Measurements from ENCODE around the gene FMO1. TPM values are rescaled to one million over a fixed set of nuclear protein-coding genes. Genes with fewer than 3 reads are reported as not detected.

FMO1 gene
- total and polyA plus RNA-seq, 8 donors = 1.4 to 3.2 (median 2.2) TPM; not detected in 4

GRCh38 chr1:171217658-171218443, 30.4 kb upstream of the FMO1 start:
- TF ChIP-seq POLR2AphosphoS5 (IDR thresholded peaks at IDR 0.05) (no peak), EP300 (IDR thresholded peaks at IDR 0.05) (no peak), POLR2A (IDR thresholded peaks at IDR 0.05) (no peak), CTCF (IDR thresholded peaks at IDR 0.05) (no peak)
- Histone ChIP-seq H3K4me1 (peaks cover 10 to 62% (median 32%) of the 10 kb centered on the region in 4 donors), H3K4me3 (no peak overlapping the region), H3K27ac (peak overlapping the region; percentile 78 to 90 (median 85)), H3K36me3 (no peaks in the 10 kb centered on the region), H3K9me3 (no peaks in the 10 kb centered on the region), H3K27me3 (no peaks in the 10 kb centered on the region)
- no peak for DNase-seq
- intact Hi-C loops (cut with DNase I; ENCODE audit: low total_unique reads) = no loop called here
- WGBS, 5 donors = 82 to 90% (median 84%) methylated on average over 9 of the region's 9 CpGs

- no peaks in the 10 kb centered on the region for H3K27me3 ChIP-seq
- H3K4me3 ChIP-seq = no peak overlapping the region
- no peak for TF ChIP-seq POLR2A (IDR thresholded peaks at IDR 0.05)
- TF ChIP-seq EP300 (IDR thresholded peaks at IDR 0.05) = no peak
- no peak for TF ChIP-seq POLR2AphosphoS5 (IDR thresholded peaks at IDR 0.05)
- TF ChIP-seq CTCF (IDR thresholded peaks at IDR 0.05) = no peak
- H3K4me1 ChIP-seq = peaks cover 10 to 67% (median 39%) of the 10 kb centered on the region in 4 donors
- no peak for DNase-seq
- peak overlapping the region; percentile 78 to 90 (median 85) for H3K27ac ChIP-seq
- H3K36me3 ChIP-seq = no peaks in the 10 kb centered on the region
- intact Hi-C loops (cut with DNase I; ENCODE audit: low total_unique reads) = no loop called here
- 15 to 47% (median 32%) methylated on average over 1 of the region's 1 CpG for WGBS, 5 donors
- no peaks in the 10 kb centered on the region for H3K9me3 ChIP-seq
These were observed 29.6 kb upstream of the FMO1 start for GRCh38 chr1:171218661-171219060.

GRCh38 chr1:171219346-171220080, 28.8 kb upstream of the FMO1 start:
- intact Hi-C loops (cut with DNase I; ENCODE audit: low total_unique reads) = no loop called here

GRCh38 chr1:171220081-171220420, 28.2 kb upstream of the FMO1 start:
- Histone ChIP-seq H3K36me3 (no peaks in the 10 kb centered on the region), H3K4me1 (peaks cover 10 to 66% (median 38%) of the 10 kb centered on the region in 4 donors), H3K27ac (peak overlapping the region in 4 of 5 donors; percentile 78 to 90 (median 86)), H3K9me3 (no peaks in the 10 kb centered on the region), H3K27me3 (no peaks in the 10 kb centered on the region), H3K4me3 (no peak overlapping the region)
- 47 to 81% (median 59%) methylated on average over 2 of the region's 2 CpGs for WGBS, 5 donors
- intact Hi-C loops (cut with DNase I; ENCODE audit: low total_unique reads) = no loop called here
- TF ChIP-seq POLR2A (IDR thresholded peaks at IDR 0.05) (no peak), CTCF (IDR thresholded peaks at IDR 0.05) (no peak), EP300 (IDR thresholded peaks at IDR 0.05) (no peak), POLR2AphosphoS5 (IDR thresholded peaks at IDR 0.05) (no peak)
- DNase-seq = no peak

More at GRCh38 chr1:171219346-171220080, 28.8 kb upstream of the FMO1 start:
- peak in 1 of 2 donors; percentile 30 for DNase-seq
- Histone ChIP-seq H3K4me1 (peaks cover 10 to 66% (median 40%) of the 10 kb centered on the region in 4 donors), H3K36me3 (no peaks in the 10 kb centered on the region), H3K27ac (peak overlapping the region; percentile 73 to 90 (median 85)), H3K9me3 (no peaks in the 10 kb centered on the region), H3K27me3 (no peaks in the 10 kb centered on the region), H3K4me3 (no peak overlapping the region)
- WGBS, 5 donors = 34 to 70% (median 57%) methylated on average over 2 of the region's 2 CpGs
- TF ChIP-seq EP300 (IDR thresholded peaks at IDR 0.05) (no peak), POLR2AphosphoS5 (IDR thresholded peaks at IDR 0.05) (peak in 1 of 3 donors; percentile 51)

All from stomach (tissue), 9 donors.